ENCODE measurements around the gene ATF6. TPM values are rescaled to one million over a fixed set of nuclear protein-coding genes. Genes with fewer than 3 reads are reported as not detected.
"Not testable (repeated sequence)": the region's sequence is repeated elsewhere in the genome, so short reads cannot be mapped to it uniquely, and the experiment has no call there.

The ATF6 gene
- total RNA-seq, 2 donors from 2014 or later: 14.4 to 19.8 TPM

- TF ChIP-seq, protein P1, sequence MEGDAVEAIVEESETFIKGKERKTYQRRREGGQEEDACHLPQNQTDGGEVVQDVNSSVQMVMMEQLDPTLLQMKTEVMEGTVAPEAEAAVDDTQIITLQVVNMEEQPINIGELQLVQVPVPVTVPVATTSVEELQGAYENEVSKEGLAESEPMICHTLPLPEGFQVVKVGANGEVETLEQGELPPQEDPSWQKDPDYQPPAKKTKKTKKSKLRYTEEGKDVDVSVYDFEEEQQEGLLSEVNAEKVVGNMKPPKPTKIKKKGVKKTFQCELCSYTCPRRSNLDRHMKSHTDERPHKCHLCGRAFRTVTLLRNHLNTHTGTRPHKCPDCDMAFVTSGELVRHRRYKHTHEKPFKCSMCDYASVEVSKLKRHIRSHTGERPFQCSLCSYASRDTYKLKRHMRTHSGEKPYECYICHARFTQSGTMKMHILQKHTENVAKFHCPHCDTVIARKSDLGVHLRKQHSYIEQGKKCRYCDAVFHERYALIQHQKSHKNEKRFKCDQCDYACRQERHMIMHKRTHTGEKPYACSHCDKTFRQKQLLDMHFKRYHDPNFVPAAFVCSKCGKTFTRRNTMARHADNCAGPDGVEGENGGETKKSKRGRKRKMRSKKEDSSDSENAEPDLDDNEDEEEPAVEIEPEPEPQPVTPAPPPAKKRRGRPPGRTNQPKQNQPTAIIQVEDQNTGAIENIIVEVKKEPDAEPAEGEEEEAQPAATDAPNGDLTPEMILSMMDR (conservative IDR thresholded peaks at IDR 0.05): no peak
- H3K27ac Mint-ChIP-seq: no peak overlapping the region
- peak; percentile 46 for DNase-seq
Observed at GRCh38 chr1:161801955-161802354, 35.8 kb downstream of the ATF6 start.

DNA sequence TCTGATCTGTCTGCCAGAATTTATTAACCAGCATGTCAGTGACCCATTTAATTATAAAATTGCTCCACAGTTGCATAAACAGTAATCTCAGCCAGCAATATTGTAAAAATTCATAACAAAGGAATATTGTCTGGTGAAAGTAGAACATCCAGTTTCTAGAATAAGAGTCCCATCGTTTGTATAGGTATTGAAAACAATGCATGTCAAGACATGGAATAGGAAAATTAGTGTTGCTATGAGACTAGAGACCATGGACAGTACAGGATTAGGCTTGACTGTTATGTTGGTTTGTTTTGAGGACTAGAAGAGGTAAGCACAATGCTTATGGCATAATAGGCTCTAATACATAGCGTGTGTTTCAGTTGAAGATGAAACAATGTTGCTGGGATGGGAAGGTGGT, 37.1 kb downstream of the ATF6 start:
- Mint-ChIP-seq H3K27me3 (ENCODE audit: insufficient read depth) (no peaks in the 10 kb centered on the region), H3K4me1 (no peaks in the 10 kb centered on the region), H3K36me3 (ENCODE audit: low read depth) (peaks cover 4% of the 10 kb centered on the region), H3K9me3 (no peaks in the 10 kb centered on the region), H3K27ac (no peak overlapping the region), H3K4me3 (no peak overlapping the region)
- Histone ChIP-seq H3K4me3 (ENCODE audit: low read length) (no peak overlapping the region), H3K27me3 (ENCODE audit: control insufficient read depth, insufficient read depth, low read length, poor library complexity, severe bottlenecking) (no peaks in the 10 kb centered on the region), H3K9ac (ENCODE audit: extremely low read depth, low read length, poor library complexity, severe bottlenecking) (no peak overlapping the region), H3K36me3 (ENCODE audit: control insufficient read depth, insufficient read depth, low read length) (peaks cover 15% of the 10 kb centered on the region), H3K27ac (ENCODE audit: low read depth, low read length) (no peak overlapping the region), H3K9me3 (ENCODE audit: control insufficient read depth, low read length) (no peaks in the 10 kb centered on the region), H3K4me1 (ENCODE audit: control insufficient read depth, insufficient read depth, low read length) (no peaks in the 10 kb centered on the region)
- no peak for DNase-seq
- WGBS, 2 experiments (ENCODE audit: insufficient coverage in 1 of 2, insufficient read length in 1 of 2): 90 to 100% methylated on average over 2 of the region's 2 CpGs
- TF ChIP-seq, protein P1 (conservative IDR thresholded peaks at IDR 0.05): no peak

More at GRCh38 chr1:161801955-161802354, 35.8 kb downstream of the ATF6 start:
- Histone ChIP-seq H3K36me3 (ENCODE audit: control insufficient read depth, insufficient read depth, low read length) (peaks cover 20% of the 10 kb centered on the region), H3K9ac (ENCODE audit: extremely low read depth, low read length, poor library complexity, severe bottlenecking) (no peak overlapping the region), H3K27ac (ENCODE audit: low read depth, low read length) (no peak overlapping the region), H3K4me3 (ENCODE audit: low read length) (no peak overlapping the region), H3K4me1 (ENCODE audit: control insufficient read depth, insufficient read depth, low read length) (no peaks in the 10 kb centered on the region), H3K9me3 (ENCODE audit: control insufficient read depth, low read length) (no peaks in the 10 kb centered on the region), H3K27me3 (ENCODE audit: control insufficient read depth, insufficient read depth, low read length, poor library complexity, severe bottlenecking) (no peaks in the 10 kb centered on the region)
- Mint-ChIP-seq H3K27me3 (ENCODE audit: insufficient read depth) (no peaks in the 10 kb centered on the region), H3K36me3 (ENCODE audit: low read depth) (peaks cover 15% of the 10 kb centered on the region), H3K4me3 (no peak overlapping the region), H3K9me3 (no peaks in the 10 kb centered on the region), H3K4me1 (no peaks in the 10 kb centered on the region)
- WGBS, 2 experiments (ENCODE audit: insufficient coverage in 1 of 2, insufficient read length in 1 of 2): 85 to 96% methylated on average over 6 to 7 of the region's 7 CpGs

- H3K9me3 Mint-ChIP-seq: peaks cover 17% of the 10 kb centered on the region
- Histone ChIP-seq H3K27ac (ENCODE audit: low read depth, low read length) (no peak overlapping the region), H3K4me3 (ENCODE audit: low read length) (no peak overlapping the region), H3K27me3 (ENCODE audit: control insufficient read depth, insufficient read depth, low read length, poor library complexity, severe bottlenecking) (no peaks in the 10 kb centered on the region), H3K36me3 (ENCODE audit: control insufficient read depth, insufficient read depth, low read length) (peaks cover 24% of the 10 kb centered on the region), H3K9me3 (ENCODE audit: control insufficient read depth, low read length) (peaks cover 7% of the 10 kb centered on the region), H3K4me1 (ENCODE audit: control insufficient read depth, insufficient read depth, low read length) (no peaks in the 10 kb centered on the region), H3K9ac (ENCODE audit: extremely low read depth, low read length, poor library complexity, severe bottlenecking) (no peak overlapping the region)
- whole genome bisulfite sequencing, 2 experiments (ENCODE audit: insufficient coverage in 1 of 2, insufficient read length in 1 of 2): 92 to 93% methylated on average over 3 of the region's 3 CpGs
- H3K36me3 Mint-ChIP-seq (ENCODE audit: low read depth): peaks cover 15% of the 10 kb centered on the region
- H3K4me3 Mint-ChIP-seq: no peak overlapping the region
- TF ChIP-seq, protein P1 (conservative IDR thresholded peaks at IDR 0.05): no peak
- no peak overlapping the region for H3K27ac Mint-ChIP-seq
- no peaks in the 10 kb centered on the region for H3K4me1 Mint-ChIP-seq
- no peaks in the 10 kb centered on the region for H3K27me3 Mint-ChIP-seq (ENCODE audit: insufficient read depth)
- no peak for DNase-seq
Observed at GRCh38 chr1:161805399-161806197, 39.5 kb downstream of the ATF6 start.

DNA sequence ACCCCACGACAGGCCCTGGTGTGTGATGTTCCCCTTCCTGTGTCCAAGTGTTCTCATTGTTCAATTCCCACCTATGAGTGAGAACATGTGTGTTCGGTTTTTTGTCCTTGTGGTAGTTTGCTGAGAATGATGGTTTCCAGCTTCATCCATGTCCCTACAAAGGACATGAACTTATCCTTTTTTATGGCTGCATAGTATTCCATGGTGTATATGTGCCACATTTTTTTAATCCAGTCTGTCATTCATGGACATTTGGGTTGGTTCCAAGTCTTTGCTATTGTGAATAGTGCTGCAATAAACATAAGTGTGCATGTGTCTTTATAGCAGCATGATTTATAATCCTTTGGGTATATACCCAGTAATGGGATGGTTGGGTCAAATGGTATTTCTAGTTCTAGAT, 43.1 kb downstream of the ATF6 start:
- not testable (repeated sequence) for H3K27me3 ChIP-seq (ENCODE audit: control insufficient read depth, insufficient read depth, low read length, poor library complexity, severe bottlenecking); H3K4me1 Mint-ChIP-seq; H3K4me3 ChIP-seq (ENCODE audit: low read length); H3K27ac ChIP-seq (ENCODE audit: low read depth, low read length); H3K4me3 Mint-ChIP-seq; H3K27me3 Mint-ChIP-seq (ENCODE audit: insufficient read depth); DNase-seq; H3K27ac Mint-ChIP-seq; H3K4me1 ChIP-seq (ENCODE audit: control insufficient read depth, insufficient read depth, low read length); H3K9ac ChIP-seq (ENCODE audit: extremely low read depth, low read length, poor library complexity, severe bottlenecking)
- Mint-ChIP-seq H3K36me3 (ENCODE audit: low read depth) (peaks cover 31% of the 10 kb centered on the region), H3K9me3 (peaks cover 20% of the 10 kb centered on the region)
- WGBS, 2 experiments (ENCODE audit: insufficient coverage in 1 of 2, insufficient read length in 1 of 2): 100% methylated on average over 1 of the region's 2 CpGs; no CpG with 5 or more reads in 1 of the 2 experiments
- Histone ChIP-seq H3K36me3 (ENCODE audit: control insufficient read depth, insufficient read depth, low read length) (peaks cover 16% of the 10 kb centered on the region), H3K9me3 (ENCODE audit: control insufficient read depth, low read length) (peaks cover 13% of the 10 kb centered on the region)

DNA sequence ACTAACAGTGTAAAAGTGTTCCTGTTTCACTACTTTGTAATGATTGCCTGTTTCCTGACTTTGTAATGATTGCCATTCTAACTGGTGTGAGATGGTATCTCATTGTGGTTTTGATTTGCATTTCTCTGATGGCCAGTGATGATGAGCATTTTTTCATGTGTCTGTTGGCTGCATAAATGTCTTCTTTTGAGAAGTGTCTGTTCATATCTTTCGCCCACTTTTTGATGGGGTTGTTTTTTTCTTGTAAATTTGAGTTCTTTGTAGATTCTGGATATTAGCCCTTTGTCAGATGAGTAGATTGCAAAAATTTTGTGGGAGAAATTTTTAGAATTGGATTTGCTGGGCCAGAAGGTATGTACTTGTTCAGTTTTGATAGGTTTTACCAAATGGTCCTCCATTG, 43.5 kb downstream of the ATF6 start:
- H3K27me3 ChIP-seq (ENCODE audit: control insufficient read depth, insufficient read depth, low read length, poor library complexity, severe bottlenecking); H3K27ac Mint-ChIP-seq; H3K9ac ChIP-seq (ENCODE audit: extremely low read depth, low read length, poor library complexity, severe bottlenecking); H3K4me3 ChIP-seq (ENCODE audit: low read length); H3K4me3 Mint-ChIP-seq; H3K27ac ChIP-seq (ENCODE audit: low read depth, low read length); DNase-seq; H3K4me1 ChIP-seq (ENCODE audit: control insufficient read depth, insufficient read depth, low read length); H3K27me3 Mint-ChIP-seq (ENCODE audit: insufficient read depth); H3K4me1 Mint-ChIP-seq: not testable (repeated sequence)
- H3K9me3 Mint-ChIP-seq: peaks cover 20% of the 10 kb centered on the region
- WGBS, 2 experiments (ENCODE audit: insufficient coverage in 1 of 2, insufficient read length in 1 of 2): no CpG with 5 or more reads among the region's 1 CpG
- peaks cover 31% of the 10 kb centered on the region for H3K36me3 Mint-ChIP-seq (ENCODE audit: low read depth)
- Histone ChIP-seq H3K36me3 (ENCODE audit: control insufficient read depth, insufficient read depth, low read length) (peaks cover 16% of the 10 kb centered on the region), H3K9me3 (ENCODE audit: control insufficient read depth, low read length) (peaks cover 13% of the 10 kb centered on the region)
